OCI-LY7 (cell line): ENCODE measurements around the gene ZBED4.

Experiments
- CTCF ChIP-seq: fragments of 200-600 bp; sonication (generic); conservative IDR thresholded peaks from 2 replicates; pipeline ENCODE4 v1.5.1; 2014; ENCODE audit warnings: mild to moderate bottlenecking, antibody characterized with exemption, low read length, moderate library complexity, mixed read lengths
- EZH2phosphoT487 ChIP-seq: fragments of 200-600 bp; sonication (generic); IDR thresholded peaks from 2 replicates; pipeline ENCODE4 v1.6.1; 2018; ENCODE audit warnings: low read depth, borderline replicate concordance, mild to moderate bottlenecking, mixed run types, antibody characterized with exemption, low read length, moderate library complexity, mixed read lengths

- TF ChIP-seq CTCF (no peak), EZH2phosphoT487 (no peak)
Observed at GRCh38 chr22:49906799-49907290, 53.2 kb downstream of the ZBED4 start.
